Activated CD4-positive, alpha-beta T cell treated with anti-CD3 and anti-CD28 coated beads, Interleukin-2, Interleukin-4, amounts not matched to agents 100 ng/mL and 50 ng/mL, durations not matched to agents 16 hours and 8 hours (primary cell): Measurements from ENCODE around the gene PIGT.

Experiments
- DNase-seq: peaks from one replicate; pipeline ENCODE4 v3.0.0-alpha.2; 2020; ENCODE audit warnings: low spot score

The PIGT gene

DNA sequence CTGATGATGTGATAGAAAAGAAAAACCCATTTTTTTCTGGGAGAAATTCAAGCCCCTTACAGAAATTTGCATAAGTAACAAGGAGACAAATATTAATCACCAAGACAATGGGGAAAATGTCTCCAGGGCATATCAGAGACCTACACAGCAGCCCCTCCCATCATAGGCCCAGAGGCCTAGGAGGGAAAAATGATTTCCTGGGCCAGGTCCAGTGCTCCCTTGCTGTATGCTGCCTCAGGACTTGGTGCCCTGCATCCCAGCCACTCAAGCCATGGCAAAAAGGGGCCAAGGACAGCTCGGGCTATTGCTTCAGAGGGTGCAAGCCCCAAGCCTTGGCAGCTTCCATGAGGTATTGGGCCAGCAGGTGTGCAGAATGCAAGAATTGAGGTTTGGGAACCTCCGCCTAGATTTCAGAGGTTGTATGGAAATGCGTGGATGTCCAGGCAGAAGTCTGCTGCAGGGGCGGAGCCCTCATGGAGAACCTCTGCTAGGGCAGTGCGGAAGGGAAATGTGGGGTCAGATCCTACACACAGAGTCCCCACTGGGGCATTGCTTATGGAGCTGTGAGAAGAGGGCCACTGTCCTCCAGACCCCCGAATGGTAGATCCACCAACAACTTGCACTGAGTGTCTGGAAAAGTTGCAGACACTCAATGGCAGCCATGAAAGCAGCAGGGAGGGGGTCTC is 15.5 kb upstream of the PIGT start:
- no peak for DNase-seq

DNA sequence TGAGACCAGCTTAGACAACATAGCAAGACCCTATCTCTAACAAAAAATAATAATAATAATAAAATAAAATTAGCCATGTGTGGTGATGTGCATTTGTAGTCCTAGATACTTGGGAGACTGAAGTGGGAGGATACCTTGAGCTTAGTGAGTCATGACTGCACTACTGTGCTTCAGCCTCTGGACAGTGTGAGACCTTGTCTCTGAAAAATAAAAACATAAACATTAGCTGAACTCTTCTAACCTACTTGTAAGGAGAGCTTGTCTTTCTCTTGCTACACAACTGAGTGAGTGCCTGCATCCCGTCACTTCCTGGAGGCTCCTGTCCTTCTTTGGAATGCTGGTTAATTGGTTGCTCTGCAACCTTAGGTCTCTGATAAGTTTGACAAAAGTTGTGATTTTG is 13.0 kb upstream of the PIGT start:
- no peak for DNase-seq

DNA sequence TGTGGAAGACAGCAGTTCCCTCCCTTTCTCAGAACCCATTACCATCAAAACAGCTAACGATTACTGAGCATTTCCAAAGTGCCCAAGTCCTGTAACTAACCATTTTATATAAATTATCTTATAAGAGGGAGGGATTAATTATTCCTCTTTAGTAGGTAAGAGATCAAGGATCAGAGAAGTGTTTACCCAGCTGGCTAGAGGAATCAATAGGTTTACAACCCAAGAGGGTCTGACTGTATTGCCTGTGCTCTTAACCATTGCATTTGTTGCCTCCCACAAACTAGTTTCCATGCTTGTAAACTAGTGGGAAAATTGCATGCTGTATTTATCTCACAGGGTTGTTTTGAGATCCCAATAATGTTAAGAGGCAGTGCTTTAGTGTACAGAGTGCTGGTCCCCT is 11.5 kb upstream of the PIGT start:
- no peak for DNase-seq

DNA sequence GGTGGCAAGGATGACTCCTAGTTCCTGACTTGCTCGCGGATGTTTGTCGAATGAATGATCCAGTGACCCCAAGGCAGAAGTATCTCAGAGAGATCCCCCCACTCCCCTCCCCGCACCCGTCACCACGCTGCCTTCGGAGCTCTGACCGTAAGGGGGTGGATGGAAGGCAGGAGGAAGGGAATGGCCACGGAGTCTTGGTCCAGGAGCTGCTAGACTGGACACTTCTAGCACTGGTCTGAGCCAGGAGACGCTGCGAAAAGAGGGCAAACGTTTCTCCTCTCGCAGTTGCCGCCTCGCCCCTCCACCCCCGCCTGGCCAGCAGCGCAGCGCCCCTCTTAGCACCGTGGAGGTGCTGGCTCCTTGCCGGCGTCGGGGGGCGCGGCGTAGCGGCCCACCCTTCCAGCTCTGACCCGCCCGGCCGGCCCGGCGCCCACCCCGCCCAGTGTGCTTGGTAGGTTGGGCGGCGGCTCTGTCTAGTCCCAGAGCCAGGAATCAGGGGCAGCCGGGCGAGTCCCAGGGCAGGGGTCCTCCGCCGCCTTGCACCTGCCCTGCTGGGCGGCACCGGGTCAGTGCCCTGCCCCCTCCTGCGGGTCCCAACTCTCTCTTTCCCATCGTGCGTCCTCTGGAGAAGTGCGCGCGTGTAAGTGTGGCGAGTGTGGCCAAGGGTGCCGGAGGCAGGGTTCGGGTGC is 10.2 kb upstream of the PIGT start:
- DNase-seq, result no peak

DNA sequence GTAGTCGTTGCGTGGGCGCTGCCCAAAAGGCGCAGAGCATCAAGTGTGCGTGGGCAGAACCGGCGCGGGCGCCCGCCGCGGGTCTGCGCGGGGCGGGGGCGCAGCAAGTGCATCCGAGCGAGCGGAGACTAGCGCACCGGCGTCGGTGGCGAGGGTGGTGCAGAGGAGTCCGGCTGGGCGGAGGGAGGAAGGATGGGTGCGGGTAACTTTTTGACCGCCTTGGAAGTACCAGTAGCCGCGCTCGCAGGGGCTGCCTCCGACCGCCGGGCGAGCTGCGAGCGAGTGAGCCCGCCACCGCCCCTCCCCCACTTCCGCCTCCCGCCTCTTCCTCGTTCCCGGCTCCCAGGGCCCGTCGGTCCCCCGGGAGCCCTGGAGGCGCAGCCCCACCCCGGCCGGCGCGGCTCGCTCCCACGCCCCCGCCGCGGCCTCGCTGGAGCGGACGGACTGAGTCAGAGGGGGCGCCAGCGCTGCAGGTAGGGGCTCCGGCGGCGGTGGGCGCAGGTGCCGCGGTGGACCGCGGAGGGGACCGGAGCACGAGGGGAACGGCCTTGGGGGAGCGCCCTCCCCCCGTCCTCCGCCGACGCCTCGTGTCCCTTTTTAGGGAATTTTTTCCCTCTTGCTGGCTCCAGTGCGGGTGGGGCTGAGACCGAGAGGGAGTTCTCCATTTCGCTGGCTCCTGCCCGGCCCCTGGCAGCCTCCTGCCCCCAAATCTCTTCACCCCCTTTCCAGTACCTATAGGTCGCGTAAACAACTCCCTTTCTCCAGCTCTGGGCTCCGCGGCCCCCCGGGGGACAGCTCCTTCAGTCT is 9.5 kb upstream of the PIGT start:
- DNase-seq, result peak; percentile 16

DNA sequence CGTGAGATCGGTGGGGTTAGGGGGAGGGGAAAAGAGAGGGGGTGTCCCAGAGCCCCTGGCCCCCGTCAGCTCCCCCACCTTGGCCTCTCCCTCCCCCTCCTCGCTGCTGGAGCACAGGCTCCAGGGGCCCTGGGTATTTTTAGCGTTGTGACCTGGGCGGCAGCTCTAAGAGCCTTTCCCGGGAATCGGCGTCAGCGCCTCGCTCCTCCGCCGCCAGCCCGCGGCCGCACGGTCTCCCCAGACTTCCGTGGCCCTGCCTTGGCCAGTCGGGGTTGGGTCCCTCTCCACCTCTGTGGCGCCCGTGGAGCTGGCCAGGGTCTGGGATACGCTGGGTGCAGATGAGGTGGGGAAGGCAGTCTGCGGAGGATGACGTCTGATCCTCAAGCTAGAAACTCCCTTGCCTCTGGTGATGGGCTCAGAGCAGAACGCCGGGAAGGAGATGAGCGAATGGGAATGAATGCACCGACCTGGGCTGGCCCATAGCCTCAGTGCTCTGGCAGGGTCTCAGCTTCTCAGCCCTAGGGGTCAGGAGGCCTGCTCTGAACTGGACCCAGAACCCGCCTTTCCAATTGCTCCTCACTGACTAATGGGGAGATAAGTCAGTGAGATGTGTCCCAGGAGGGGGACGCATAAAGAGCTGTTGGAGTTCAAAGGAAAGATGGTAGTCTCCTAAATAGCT is 8.7 kb upstream of the PIGT start:
- DNase-seq, result no peak

DNA sequence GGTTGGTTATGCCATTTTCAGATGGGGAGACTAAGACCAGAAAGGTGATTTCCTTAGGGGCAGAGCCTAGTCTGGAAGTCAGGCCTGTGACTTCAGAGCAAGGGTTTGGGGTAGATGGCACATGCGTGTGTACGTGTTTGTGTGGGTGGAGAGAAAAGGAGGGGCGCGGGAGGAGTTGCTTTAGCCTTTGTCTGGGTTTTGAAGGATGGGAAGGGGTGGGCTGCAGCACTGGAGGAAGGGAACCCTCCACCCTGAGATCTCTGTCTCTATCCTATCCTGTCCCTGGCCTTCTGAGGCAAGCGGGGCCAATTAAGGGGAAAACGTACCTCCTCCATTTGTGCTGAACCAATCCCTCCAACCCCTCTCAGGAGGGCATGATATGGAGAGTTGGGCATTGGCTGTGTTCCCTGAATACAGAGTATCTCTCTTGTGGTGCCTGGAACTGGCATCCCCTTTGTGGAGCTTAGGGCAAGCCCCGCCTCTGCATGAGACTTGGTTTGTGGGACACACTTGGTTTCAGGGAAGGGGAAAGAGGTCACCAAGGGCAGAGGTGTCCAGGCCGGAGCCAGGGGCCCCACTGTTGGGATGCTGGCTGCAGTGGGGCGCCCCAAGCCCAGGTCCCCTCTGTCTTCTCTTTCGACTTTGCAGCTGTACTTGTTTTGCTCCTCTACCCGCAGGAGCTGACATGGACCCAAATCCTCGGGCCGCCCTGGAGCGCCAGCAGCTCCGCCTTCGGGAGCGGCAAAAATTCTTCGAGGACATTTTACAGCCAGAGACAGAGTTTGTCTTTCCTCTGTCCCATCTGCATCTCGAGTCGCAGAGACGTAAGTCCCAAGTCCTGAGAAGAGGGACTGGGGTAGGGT is 7.9 kb upstream of the PIGT start, which contains the start of gene DBNDD2:
DBNDD2 (plus strand) TSS at position 507 of the 863 bp plus-strand sequence; CDS start at position 686, 179 bp downstream.
- no peak for DNase-seq

DNA sequence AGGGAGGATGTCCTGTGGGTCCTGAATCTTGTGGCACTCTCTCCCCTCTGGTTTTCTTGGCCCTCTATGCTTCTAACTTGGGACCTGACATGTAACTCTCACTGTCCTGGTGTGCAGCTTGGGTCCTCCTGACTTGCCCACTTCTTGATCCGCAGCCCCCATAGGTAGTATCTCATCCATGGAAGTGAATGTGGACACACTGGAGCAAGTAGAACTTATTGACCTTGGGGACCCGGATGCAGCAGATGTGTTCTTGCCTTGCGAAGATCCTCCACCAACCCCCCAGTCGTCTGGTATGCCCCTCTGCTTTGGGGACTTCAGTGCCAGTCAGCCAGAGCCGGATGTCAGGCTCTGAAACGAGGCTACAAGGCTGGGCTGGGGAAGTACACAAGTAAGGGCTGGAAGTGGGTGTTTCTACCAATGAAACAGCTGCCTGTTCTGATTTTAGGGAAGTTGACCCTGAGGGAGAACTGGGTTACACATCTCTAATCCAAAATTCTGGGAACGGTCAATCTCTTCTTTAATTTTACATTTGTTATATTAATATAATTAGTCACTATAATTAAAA is 7.2 kb upstream of the PIGT start:
- no peak for DNase-seq

DNA sequence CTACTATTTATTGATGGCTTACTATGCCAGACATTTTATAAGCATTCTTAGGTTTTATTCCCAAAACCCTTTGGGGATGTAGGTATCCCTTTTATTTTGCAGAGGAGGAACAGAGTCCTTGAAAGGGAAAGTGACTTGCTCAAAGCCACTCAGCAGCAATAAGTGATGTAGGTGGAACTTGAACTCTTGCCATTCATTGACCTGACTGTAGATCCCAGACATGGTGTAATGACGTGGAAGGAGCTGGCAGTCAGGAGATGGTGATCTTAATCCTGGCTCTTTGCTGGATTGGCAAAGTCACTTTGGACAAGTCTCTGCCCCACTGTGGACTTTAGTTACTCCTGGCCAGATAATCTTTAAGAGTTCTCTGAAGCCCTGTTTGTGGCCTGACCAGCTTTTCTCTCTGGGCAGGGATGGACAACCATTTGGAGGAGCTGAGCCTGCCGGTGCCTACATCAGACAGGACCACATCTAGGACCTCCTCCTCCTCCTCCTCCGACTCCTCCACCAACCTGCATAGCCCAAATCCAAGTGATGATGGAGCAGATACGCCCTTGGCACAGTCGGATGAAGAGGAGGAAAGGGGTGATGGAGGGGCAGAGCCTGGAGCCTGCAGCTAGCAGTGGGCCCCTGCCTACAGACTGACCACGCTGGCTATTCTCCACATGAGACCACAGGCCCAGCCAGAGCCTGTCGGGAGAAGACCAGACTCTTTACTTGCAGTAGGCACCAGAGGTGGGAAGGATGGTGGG is 6.2 kb upstream of the PIGT start:
- DNase-seq, result no peak

DNA sequence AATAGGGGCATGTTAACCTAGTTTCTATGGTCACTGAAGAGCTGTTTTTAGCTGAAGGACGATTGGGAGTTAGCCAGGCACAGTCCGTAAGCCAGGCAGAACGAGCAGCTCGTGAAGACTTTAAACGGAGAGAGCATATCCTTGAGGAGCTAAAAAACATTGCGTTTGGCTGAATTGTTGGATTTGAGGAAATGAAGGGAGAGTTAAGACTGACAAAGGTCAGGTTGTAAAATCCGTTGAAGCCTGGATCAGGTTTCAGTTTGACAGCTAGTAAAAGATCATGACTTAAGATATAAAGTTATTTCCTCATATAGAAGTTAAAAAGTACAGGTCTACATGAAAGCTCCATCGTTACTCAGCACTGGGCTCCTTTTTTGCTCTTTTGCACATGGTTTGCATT is 5.1 kb upstream of the PIGT start:
- no peak for DNase-seq

DNA sequence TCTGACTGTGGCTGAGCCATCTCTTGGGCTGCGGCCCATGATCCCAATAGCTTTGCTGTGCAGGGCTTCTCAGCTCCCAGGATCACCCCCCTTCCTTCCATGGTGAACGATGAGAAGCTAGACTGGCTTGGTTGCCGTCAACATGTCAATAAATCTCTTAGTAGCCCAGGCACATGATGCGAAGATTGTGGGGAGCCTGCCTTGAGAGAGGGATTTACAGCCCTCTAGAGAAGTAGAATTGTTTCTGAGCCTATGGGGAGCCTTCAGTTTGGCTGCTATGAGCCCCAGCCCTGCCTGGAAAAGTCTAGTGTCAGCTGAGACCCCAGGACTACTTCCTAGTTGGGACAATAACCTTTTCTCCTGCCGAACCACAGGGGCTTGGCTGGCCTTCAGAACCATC is 3.3 kb upstream of the PIGT start:
- DNase-seq, result no peak

DNA sequence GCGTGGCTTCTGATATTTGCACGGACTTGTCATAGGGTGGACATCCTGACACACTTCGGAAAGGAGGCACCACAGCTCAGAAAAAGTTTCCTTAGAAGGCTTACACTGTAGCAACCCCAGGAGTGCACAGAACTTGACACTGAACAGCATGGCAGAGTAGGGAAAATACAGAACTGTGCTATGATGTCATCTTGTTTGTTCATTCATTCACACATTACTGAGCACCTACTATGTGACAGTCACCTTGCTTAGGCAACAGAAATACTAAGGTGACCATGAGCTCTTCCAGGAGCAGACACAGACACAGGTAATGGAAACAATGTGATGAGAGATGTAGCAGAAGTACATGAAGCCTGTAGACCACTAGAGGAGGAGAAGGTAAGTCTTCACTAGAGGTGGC is 2.5 kb upstream of the PIGT start:
- DNase-seq, result no peak

DNA sequence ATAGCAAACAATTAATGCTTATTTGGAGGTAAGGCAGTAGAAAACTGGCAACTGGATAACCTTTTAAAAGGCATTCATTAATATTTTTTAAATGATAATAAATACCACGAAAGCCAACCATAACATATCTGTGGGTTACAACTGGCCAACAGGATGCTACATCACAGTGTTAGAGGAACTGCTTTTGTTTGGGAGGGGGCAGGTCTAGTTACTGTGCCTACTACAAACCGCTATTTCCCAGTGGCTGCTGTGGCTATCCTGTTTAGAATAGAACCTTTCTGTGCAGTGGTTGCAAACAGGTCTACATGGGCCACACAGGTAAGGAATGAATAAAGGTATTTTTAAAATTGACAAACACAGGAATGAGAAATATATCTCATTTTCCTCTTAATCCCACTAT is 976 bp downstream of the PIGT start:
- DNase-seq, result no peak

DNA sequence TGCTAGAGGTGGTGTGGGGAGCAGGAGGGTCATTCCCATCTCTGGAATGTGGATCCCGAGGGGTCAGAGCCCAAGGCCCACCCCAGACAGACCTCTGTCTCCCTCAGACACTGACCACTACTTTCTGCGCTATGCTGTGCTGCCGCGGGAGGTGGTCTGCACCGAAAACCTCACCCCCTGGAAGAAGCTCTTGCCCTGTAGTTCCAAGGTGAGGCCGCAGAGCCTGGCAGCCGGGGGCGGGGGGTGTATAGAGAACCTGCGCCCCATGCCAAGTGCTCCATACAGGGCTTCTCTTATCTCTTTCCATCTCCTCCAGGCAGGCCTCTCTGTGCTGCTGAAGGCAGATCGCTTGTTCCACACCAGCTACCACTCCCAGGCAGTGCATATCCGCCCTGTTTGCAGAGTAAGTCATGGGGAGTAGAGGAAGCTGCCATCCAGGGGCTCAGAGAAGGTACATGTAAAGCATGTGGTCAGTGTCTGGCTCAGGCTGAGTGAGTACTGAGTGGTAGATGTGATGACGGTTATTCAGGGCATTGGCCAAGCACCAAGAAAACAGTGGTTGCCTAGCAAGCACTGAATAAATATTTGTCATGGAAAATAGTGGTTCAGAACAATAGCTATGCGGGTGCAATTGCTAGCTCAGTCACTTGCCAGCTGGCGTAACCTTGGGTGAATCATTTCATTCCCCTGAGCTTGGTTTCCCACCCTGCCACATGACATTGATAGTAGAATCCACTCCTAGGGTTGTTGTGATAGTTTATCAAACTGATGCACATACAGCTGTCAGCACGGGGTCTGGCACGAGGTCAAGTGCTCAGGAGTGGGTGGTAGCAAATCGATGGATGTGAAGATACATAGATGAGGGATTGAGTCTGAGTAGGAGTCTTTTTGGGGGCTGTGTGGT is 3.5 kb downstream of the PIGT start:
- DNase-seq, result peak; percentile 52

DNA sequence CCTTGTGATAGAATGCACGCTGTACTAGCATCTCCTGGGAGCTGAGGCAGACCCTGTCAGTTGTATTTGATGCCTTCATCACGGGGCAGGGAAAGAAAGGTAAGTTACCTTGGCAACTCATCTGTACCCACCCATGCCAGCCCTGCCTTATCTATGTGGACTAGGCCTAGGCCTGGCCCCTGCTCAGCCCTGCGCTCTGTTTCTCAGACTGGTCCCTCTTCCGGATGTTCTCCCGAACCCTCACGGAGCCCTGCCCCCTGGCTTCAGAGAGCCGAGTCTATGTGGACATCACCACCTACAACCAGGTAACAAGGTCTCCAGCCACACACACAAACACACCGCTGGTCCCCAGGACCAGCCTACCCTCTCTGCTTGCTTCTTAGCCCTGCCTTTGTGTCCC is 4.2 kb downstream of the PIGT start:
- no peak for DNase-seq

DNA sequence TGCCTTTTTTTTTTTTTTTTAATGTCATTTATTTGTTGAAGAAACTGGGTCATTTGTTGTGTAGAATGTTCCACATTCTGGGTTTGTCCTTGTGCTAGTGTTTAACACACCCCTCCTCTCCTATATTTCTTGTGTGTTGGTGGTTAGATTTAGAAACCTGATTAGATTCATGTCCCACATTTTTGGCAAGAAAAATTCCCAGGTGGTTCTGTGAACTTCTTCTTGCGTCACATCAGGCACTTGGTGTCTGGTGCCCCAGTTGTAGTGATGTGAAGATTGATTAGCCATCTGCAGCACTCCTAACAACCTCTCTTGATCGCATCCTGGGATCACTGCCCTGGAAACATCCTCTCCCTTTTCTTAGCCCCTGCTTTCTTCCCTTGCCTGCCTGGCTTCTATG is 7.8 kb downstream of the PIGT start:
- no peak for DNase-seq

DNA sequence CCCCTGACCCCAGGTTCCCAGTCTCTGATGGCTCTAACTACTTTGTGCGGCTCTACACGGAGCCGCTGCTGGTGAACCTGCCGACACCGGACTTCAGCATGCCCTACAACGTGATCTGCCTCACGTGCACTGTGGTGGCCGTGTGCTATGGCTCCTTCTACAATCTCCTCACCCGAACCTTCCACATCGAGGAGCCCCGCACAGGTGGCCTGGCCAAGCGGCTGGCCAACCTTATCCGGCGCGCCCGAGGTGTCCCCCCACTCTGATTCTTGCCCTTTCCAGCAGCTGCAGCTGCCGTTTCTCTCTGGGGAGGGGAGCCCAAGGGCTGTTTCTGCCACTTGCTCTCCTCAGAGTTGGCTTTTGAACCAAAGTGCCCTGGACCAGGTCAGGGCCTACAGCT is 9.6 kb downstream of the PIGT start:
- no peak for DNase-seq

DNA sequence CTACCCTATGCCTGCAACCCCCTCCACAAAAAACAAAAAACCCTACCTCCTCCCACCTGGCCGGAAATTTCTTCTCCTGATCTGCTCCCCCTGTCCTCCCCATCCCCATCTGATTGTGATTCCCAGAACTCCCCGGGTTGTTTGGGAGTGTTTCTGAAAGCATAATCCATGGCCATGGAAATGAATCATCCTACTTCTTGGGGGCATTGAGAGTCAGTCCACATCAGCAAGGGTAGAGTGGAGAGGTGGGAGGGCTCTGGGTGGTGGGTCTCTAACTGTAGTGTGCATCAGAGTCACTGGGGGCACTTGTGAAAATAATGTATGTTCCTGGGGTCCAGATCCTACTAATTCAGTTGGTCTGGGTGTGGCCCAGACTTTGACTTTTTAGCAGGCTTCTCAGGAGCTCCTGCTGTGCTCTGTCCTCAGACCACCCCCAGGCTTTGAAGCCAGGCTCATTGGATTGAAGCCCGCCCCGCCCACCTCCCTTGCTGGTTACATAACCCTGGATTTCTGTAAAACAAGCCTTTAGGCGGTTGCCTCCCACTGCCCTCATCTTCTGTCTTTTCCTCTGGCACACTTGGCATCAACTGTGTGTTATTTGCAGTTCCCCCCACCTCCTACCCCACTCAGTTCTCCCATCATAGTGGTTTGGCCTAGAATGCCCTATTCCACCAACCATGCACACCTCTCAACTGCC is 10.5 kb downstream of the PIGT start:
- no peak for DNase-seq
